Measurements from ENCODE around the gene MAD1L1. TPM values are rescaled to one million over a fixed set of nuclear protein-coding genes. Genes with fewer than 3 reads are reported as not detected.

MAD1L1 gene
- total RNA-seq, 2 donors from 2014 or later, result 46.7 to 66.0 TPM

DNA sequence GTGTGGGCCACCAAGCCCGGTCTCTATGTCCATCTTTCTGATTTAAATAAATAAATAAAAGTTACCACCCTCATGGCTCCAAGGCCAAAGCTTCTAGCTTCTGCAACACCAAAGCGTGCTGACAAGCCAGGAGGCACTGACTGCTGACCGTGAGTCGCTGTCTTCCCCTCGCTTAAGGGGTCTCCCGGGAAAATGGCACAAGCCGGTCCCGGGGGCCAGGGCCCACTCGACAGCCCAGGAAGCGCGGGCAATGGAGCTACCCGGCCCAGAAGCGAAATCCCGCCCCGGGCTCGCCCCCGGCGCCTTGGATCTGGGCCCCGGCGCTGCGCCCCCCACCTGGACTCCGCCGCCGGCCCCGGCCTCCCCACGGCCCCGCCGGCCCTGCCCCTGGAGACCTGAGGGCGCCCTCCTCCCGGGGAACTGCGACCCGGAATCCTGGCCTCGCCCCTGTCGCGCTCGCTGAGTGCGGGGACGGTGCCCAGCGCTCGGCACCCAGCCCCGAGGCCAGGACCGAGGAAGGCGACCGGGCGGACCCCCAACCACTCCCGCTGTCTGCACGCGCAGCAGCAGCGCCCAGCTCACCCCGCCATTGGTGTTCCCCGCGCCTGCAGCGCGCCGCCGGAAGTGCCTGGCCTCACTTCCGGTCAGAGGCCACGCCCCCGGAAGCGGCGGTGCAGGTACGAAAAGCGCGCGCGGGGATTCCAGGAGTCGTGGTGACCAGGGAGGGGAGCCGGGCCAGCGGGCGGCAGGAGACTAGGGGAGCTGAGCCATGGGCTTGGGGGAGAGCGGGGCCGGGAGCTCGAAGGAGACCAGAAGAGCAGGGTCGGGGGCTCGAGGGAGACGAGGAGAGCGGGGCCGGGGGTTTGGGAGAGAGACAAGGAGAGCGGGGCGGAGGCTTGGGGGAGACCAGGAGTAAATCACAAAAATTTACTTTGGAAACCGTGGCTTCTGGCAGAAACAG, 9.1 kb upstream of the MAD1L1 start, which contains the start of the genes MRM2 and NUDT1:
Gene MRM2 (minus strand): TSS at position 626 of the 961 bp plus-strand sequence. CDS start 36 bp downstream, at position 590.
Gene NUDT1 (plus strand): TSS at position 647 of the 961 bp plus-strand sequence. CDS start 2,349 bp downstream, outside the sequence.
- Mint-ChIP-seq H3K27ac (peak within 1 kb of the TSS; percentile 87), H3K9me3 (no peaks in the 10 kb centered on the region), H3K27me3 (no peaks in the 10 kb centered on the region), H3K36me3 (ENCODE audit: low read depth) (peaks cover 31% of the 10 kb centered on the region), H3K4me3 (peak within 1 kb of the TSS; percentile 93), H3K4me1 (no peaks in the 10 kb centered on the region)
- peak; percentile 97 for ATAC-seq (replicated peaks)

DNA sequence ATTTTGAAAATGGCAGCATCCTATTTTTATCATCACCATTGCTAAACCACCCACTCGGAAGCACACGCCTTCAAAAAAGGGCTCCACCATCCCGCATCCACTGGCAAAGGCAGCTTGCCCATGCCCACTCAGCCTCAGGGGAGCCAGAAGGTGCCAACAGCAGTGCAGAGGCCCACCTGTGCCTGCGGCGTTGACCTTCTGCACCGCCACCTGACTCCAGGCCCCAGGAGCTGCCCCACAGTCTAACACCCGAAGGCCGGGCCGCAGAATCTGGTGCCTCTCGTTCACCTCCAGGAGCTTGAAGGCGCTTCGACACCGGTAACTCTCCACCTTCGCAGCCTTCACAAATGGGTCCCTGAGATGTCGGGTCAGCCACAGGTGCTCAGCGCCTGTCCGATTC, 6.5 kb upstream of the MAD1L1 start:
- Mint-ChIP-seq H3K4me3 (no peak overlapping the region), H3K4me1 (no peaks in the 10 kb centered on the region), H3K36me3 (ENCODE audit: low read depth) (peaks cover 56% of the 10 kb centered on the region), H3K27me3 (no peaks in the 10 kb centered on the region), H3K9me3 (no peaks in the 10 kb centered on the region), H3K27ac (no peak overlapping the region)
- ATAC-seq (replicated peaks), result no peak

DNA sequence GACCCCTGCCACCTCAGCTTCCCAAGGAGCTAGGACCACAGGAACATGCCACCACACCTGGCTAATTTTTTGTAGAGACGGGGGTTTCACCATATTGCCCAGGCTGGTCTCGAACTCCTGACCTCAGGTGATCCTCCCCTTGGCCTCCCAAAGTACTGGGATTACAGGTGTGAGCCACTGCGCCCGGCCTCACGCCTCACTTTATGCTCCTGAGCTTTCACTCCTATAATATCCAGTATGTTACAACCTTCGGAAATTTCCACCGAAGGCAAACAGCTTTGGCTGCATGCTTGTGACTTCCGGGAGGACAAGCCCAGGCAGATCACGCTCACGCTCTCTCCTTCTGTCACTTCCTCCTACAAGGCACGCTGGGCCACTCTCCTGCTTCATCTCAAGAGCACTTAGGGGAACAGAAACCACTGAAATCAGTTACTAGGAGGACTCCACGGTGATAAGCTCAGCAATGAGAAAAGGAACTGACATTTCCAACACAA, 4.4 kb upstream of the MAD1L1 start:
- no peaks in the 10 kb centered on the region for H3K9me3 Mint-ChIP-seq
- no peaks in the 10 kb centered on the region for H3K27me3 Mint-ChIP-seq
- no peak overlapping the region for H3K27ac Mint-ChIP-seq
- no peaks in the 10 kb centered on the region for H3K4me1 Mint-ChIP-seq
- H3K4me3 Mint-ChIP-seq, result no peak overlapping the region
- no peak for ATAC-seq (replicated peaks)
- H3K36me3 Mint-ChIP-seq (ENCODE audit: low read depth), result peaks cover 64% of the 10 kb centered on the region

DNA sequence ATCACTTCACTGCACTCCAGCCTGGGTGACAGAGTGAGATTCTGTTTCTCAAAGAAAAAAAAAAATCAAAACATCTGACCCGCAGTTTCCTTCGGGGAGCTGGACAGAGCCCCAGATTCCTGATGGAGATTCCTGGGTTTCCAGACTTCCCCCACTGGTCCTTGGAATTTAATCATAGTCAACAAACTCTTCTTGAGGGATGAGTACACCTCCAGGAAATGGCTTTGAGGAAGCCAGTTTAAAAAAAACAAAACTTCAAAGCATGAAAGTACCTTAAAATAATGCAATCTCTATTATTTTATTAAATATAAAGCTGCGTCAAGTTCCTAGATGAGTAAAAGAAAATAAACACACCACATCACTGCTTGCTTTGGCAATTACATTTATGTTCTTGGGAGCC, 1.2 kb upstream of the MAD1L1 start:
- Mint-ChIP-seq H3K4me1 (peaks cover 9% of the 10 kb centered on the region), H3K27ac (peak overlapping the region; percentile 92), H3K27me3 (no peaks in the 10 kb centered on the region), H3K9me3 (no peaks in the 10 kb centered on the region), H3K36me3 (ENCODE audit: low read depth) (peaks cover 66% of the 10 kb centered on the region), H3K4me3 (peak overlapping the region; percentile 91)
- no peak for ATAC-seq (replicated peaks)

DNA sequence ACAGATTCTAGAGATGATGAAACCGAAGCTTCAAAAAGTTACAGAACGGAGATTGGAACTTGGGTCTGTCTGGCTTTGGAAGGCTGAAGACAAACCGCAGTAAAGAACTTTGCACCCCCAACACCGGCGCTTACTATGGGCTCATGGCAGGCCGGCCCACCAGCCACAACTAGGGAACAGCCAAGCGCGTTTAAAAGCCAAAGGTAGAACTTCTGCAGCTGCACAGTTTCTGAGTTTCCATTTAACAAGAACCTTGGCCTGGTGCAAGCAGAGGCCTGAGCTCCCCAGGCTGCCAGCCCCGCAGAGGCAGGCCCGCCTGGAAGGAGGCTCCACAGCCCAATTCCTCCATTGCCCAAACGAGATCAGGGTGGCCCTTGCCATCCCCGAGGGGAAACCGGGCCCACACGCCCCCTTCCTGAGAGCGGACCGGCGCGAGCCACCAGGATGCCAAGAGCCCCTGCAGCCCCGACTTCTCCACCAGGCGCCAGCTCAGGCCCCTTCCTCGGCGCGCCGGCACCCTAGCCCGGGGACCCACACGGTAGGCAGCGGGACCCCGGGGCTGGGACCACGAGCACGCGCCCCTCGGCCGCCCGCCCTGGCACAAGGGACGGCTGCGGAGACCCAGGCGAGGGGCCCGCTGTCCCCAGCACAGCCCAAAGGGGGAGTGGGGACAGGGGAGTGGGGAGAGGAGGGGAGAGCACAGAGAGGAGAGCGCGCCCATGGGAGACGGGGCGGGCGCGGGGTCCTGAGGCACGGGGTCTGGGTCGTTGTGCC, 566 bp downstream of the MAD1L1 start:
- no peaks in the 10 kb centered on the region for H3K9me3 Mint-ChIP-seq
- peaks cover 9% of the 10 kb centered on the region for H3K4me1 Mint-ChIP-seq
- H3K27me3 Mint-ChIP-seq, result no peaks in the 10 kb centered on the region
- ATAC-seq (replicated peaks), result peak; percentile 61
- H3K27ac Mint-ChIP-seq, result peak overlapping the region; percentile 78
- peaks cover 58% of the 10 kb centered on the region for H3K36me3 Mint-ChIP-seq (ENCODE audit: low read depth)
- peak overlapping the region; percentile 91 for H3K4me3 Mint-ChIP-seq

DNA sequence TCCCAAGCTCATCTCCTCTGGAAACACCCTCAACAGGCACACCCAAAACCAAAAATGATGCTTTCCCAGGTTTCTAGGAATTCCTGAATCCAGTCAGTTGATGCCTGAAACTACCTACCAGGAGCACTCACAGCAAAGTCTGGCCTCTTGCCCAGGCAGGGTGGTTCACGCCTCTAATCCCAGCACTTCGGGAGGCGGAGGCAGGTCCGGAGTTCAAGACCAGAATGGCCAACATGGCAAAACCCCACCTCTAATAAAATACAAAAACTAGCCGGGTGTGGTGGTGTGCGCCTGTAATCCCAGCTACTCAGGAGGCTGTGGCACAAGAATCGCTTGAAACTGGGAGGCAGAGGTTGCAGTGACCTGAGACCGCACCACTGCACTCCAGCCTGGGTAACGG, 1.9 kb downstream of the MAD1L1 start:
- H3K27ac Mint-ChIP-seq, result no peak overlapping the region
- no peaks in the 10 kb centered on the region for H3K9me3 Mint-ChIP-seq
- H3K4me1 Mint-ChIP-seq, result peaks cover 9% of the 10 kb centered on the region
- no peaks in the 10 kb centered on the region for H3K27me3 Mint-ChIP-seq
- H3K4me3 Mint-ChIP-seq, result no peak overlapping the region
- peaks cover 54% of the 10 kb centered on the region for H3K36me3 Mint-ChIP-seq (ENCODE audit: low read depth)
- no peak for ATAC-seq (replicated peaks)

DNA sequence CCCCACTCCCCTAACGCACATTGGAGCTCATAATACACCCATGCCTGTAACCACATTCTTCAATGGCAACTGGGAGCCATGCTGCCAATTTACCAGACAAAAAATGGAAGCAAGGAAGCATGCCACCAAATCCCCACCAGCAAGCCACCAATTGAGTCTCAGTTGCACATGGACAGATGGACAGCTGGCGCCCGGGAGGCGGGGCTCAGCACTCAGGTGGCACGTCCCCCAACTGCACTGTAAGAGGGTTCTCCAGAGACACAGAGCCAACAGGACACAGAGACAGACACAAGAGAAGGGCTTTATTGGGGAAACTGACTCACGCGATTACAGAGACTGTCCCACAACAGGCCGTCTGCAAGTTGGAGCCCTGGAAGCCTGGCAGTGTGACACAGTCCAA, 2.5 kb downstream of the MAD1L1 start:
- Mint-ChIP-seq H3K4me1 (peaks cover 9% of the 10 kb centered on the region), H3K4me3 (peak overlapping the region; percentile 7), H3K9me3 (no peaks in the 10 kb centered on the region), H3K27me3 (no peaks in the 10 kb centered on the region), H3K27ac (no peak overlapping the region), H3K36me3 (ENCODE audit: low read depth) (peaks cover 54% of the 10 kb centered on the region)
- no peak for ATAC-seq (replicated peaks)

DNA sequence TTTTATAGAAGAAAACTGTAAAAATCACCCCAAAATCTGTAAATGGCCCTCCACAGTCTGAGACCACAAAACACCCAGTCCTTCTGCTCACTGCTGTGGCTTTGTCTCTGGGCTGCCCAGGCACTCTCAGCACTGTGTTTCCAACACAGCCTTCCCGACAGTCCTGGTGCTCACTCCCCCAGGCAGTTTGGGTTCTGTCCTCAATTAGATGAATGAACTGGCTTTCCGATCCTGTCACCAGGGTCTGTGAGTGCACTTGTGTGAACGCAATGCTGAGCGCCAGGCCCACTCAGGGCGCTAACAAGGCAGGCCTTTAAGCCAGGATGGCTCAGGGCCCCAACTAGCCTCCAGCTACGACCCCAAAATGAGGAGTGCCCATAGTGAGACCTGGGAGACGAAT, 3.3 kb downstream of the MAD1L1 start:
- no peaks in the 10 kb centered on the region for H3K9me3 Mint-ChIP-seq
- ATAC-seq (replicated peaks), result no peak
- peaks cover 50% of the 10 kb centered on the region for H3K36me3 Mint-ChIP-seq (ENCODE audit: low read depth)
- no peak overlapping the region for H3K4me3 Mint-ChIP-seq
- no peak overlapping the region for H3K27ac Mint-ChIP-seq
- H3K4me1 Mint-ChIP-seq, result peaks cover 9% of the 10 kb centered on the region
- H3K27me3 Mint-ChIP-seq, result no peaks in the 10 kb centered on the region

DNA sequence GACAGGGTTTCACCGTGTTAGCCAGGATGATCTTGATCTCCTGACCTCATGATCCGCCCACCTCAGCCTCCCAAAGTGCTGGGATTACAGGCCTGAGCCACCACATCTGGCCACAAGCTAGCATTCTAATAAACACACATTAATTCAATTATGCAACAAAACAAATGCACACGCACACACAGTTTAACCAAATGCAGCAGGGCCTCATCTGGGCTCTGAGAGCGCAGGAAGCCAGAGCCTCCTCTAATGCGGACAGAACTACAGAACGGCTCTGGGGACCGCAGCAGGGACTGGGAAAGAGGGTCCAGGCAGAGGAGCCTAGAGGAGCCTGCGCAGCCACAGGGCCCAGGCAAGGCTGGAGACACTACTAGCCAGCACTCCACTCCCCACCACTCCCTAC, 3.8 kb downstream of the MAD1L1 start:
- H3K4me3 Mint-ChIP-seq, result no peak overlapping the region
- H3K9me3 Mint-ChIP-seq, result no peaks in the 10 kb centered on the region
- peaks cover 9% of the 10 kb centered on the region for H3K4me1 Mint-ChIP-seq
- ATAC-seq (replicated peaks), result no peak
- H3K27ac Mint-ChIP-seq, result no peak overlapping the region
- H3K36me3 Mint-ChIP-seq (ENCODE audit: low read depth), result peaks cover 51% of the 10 kb centered on the region
- no peaks in the 10 kb centered on the region for H3K27me3 Mint-ChIP-seq

DNA sequence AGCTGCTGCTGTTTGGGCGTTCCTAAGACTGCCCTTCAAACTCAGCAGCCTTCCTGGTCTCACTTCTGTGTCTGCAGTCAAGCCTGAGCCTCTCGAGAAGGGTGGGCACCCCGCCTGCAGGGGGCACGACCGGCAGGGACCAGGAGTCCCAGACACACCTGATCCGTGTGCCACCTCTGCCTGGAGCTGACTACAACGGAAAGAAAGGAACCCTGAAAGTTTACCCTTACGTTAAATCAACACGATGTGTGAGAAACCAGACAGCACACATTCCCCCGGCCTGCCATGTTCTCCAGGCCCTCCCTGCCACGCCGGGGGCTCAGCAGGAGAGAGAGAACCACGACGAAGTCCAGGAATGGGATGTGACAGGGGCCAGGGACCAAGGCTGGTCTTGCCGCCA, 5.0 kb downstream of the MAD1L1 start:
- no peak overlapping the region for H3K27ac Mint-ChIP-seq
- no peak for ATAC-seq (replicated peaks)
- H3K27me3 Mint-ChIP-seq, result no peaks in the 10 kb centered on the region
- no peak overlapping the region for H3K4me3 Mint-ChIP-seq
- peaks cover 9% of the 10 kb centered on the region for H3K4me1 Mint-ChIP-seq
- H3K36me3 Mint-ChIP-seq (ENCODE audit: low read depth), result peaks cover 46% of the 10 kb centered on the region
- H3K9me3 Mint-ChIP-seq, result no peaks in the 10 kb centered on the region

DNA sequence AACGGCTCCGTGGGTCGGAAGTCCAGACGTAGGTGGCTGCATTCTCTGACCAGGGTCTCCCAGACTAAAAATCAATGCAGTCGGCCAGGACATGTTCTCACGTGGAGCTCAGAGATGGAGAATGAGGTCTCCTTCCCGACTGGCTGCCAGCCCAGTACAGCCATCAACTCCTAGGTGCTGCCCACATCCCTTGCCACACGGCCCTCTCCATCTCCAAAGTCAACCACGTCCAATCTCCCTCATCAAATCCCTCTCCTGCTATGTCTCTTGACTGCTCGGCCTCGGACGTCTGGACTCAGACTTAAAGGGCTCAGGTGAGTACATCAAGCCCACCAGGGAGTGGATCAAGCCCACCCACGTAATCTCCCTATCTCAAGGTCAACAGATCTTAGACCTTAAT, 6.9 kb downstream of the MAD1L1 start:
- peaks cover 5% of the 10 kb centered on the region for H3K4me1 Mint-ChIP-seq
- no peak for ATAC-seq (replicated peaks)
- no peak overlapping the region for H3K27ac Mint-ChIP-seq
- H3K36me3 Mint-ChIP-seq (ENCODE audit: low read depth), result peaks cover 61% of the 10 kb centered on the region
- no peak overlapping the region for H3K4me3 Mint-ChIP-seq
- H3K9me3 Mint-ChIP-seq, result no peaks in the 10 kb centered on the region
- no peaks in the 10 kb centered on the region for H3K27me3 Mint-ChIP-seq

DNA sequence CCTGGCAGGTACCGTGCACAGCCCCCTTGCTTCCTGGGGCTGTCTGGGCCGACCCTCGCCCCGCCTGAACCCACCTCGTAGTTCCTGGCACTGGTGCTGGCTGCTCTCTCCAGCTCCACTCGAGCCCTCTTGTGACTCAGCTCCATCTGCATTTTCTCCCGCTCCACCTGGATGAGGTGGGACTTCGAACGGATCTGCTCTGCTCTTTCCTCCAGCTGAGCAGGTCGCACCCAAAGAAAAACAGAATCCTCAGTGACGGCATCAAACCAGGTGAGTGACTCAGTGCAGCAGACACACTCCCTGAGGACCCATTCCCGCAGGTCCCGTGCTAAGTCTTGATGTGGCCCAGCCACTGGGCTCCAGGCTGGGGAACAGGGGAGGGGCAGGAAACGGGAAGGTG, 7.4 kb downstream of the MAD1L1 start:
- Mint-ChIP-seq H3K27me3 (no peaks in the 10 kb centered on the region), H3K9me3 (no peaks in the 10 kb centered on the region), H3K27ac (no peak overlapping the region), H3K36me3 (ENCODE audit: low read depth) (peaks cover 61% of the 10 kb centered on the region), H3K4me1 (peaks cover 5% of the 10 kb centered on the region), H3K4me3 (no peak overlapping the region)
- ATAC-seq (replicated peaks), result no peak

DNA sequence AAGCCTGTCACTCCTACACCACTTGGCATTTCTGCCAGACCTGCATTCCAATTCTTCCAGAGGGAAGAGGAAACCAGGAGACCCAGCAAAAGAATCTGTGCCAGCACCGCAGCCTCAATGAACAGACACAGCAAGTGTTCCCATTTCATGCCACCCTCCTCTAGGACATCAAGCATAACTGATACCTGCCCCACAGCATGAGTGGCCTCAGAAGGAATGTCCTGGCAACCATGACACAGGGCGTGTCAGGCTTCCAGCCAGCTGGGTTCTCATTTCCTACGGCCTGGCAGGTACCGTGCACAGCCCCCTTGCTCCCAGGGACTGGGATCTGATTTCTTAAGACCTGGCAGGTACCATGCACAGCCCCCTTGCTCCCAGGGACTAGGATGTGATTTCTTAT, 7.8 kb downstream of the MAD1L1 start:
- Mint-ChIP-seq H3K9me3 (no peaks in the 10 kb centered on the region), H3K4me3 (no peak overlapping the region), H3K4me1 (peaks cover 5% of the 10 kb centered on the region), H3K27me3 (no peaks in the 10 kb centered on the region), H3K36me3 (ENCODE audit: low read depth) (peaks cover 58% of the 10 kb centered on the region), H3K27ac (no peak overlapping the region)
- ATAC-seq (replicated peaks), result no peak

DNA sequence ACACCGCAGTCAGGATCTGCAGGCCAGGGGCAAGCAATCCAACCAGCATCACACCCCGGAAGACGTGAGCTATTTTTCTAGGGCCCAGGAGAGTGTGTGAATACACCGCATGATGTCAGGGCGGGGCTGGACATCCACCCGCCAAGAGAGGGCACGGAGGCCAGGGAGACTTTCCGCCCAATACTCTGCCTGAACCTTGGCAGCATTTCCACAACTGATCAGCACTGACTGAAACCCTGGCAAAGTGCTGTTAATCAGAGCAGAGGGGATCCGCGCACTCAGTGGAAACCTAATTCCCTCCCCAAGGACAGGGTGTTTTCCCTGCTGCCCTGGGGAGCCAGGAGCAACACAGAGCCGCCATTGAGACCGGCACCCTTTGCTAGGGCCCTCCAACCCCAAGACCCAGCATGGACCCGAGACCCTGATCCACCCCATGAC, 8.2 kb downstream of the MAD1L1 start:
- no peak for ATAC-seq (replicated peaks)
- Mint-ChIP-seq H3K4me1 (peaks cover 1% of the 10 kb centered on the region), H3K27me3 (no peaks in the 10 kb centered on the region), H3K36me3 (ENCODE audit: low read depth) (peaks cover 53% of the 10 kb centered on the region), H3K27ac (no peak overlapping the region), H3K9me3 (no peaks in the 10 kb centered on the region), H3K4me3 (no peak overlapping the region)

All from activated T-helper 17 cell treated with anti-CD3 and anti-CD28 coated beads, Interleukin-2, amount 50 U/mL, for 72 hours (primary cell).